Common myeloid progenitor, CD34-positive (primary cell): Measurements from ENCODE around the gene CDC42SE2.
"Not testable (repeated sequence)": the region's sequence is repeated elsewhere in the genome, so short reads cannot be mapped to it uniquely, and the experiment has no call there.

Experiments used
- CTCF ChIA-PET: fragments of 350-600 bp; sonication (Branson Sonifier 250); formaldehyde crosslinking; loops from one replicate; lab custom pipeline; 2021; ENCODE audit warnings: antibody characterized with exemption; lab: Charles Lee
- POLR2A ChIA-PET: fragments of 350-600 bp; sonication (Branson Sonifier 250); formaldehyde crosslinking; loops from one replicate; lab custom pipeline; 2021; ENCODE audit warnings: antibody characterized with exemption; lab: Charles Lee
- DNase-seq, 3 donors: peaks; one replicate each; pipeline versions ENCODE4 v3.0.0 to v3.0.0-alpha.2; 2013
- H3K27ac ChIP-seq, 2 experiments: 1 replicate in 1 of 2; 2 replicates in 1 of 2; pipeline ENCODE4 v1.7.0; 2013; ENCODE audit warnings: inconsistent platforms in 2 of 2, low read length in 2 of 2, mild to moderate bottlenecking in 2 of 2, low read depth in 1 of 2, moderate library complexity in 1 of 2; ENCODE audit not compliant: severe bottlenecking in 2 of 2, insufficient read depth in 1 of 2, poor library complexity in 1 of 2
- H3K27me3 ChIP-seq, 5 experiments: replicated peaks in 2 of 5; 1 replicate in 3 of 5; 2 replicates in 2 of 5; pipeline versions ENCODE4 v1.6.1 to v1.7.0; 2013; ENCODE audit warnings: low read length in 4 of 5, mild to moderate bottlenecking in 2 of 5, moderate library complexity in 2 of 5, inconsistent platforms in 1 of 5; ENCODE audit not compliant: insufficient read depth in 5 of 5, control insufficient read depth in 4 of 5
- H3K36me3 ChIP-seq, 4 experiments: 1 replicate in 2 of 4; 2 replicates in 2 of 4; pipeline versions ENCODE4 v1.6.1 to v1.7.0; 2013; ENCODE audit warnings: low read length in 3 of 4, control low read depth in 1 of 4, mild to moderate bottlenecking in 1 of 4; ENCODE audit not compliant: control insufficient read depth in 4 of 4, insufficient read depth in 4 of 4
- H3K4me1 ChIP-seq, 4 experiments: 1 replicate in 3 of 4; 2 replicates in 1 of 4; pipeline versions ENCODE4 v1.6.1 to v1.7.1; 2013; ENCODE audit warnings: low read length in 3 of 4, mild to moderate bottlenecking in 3 of 4, control low read depth in 1 of 4, inconsistent platforms in 1 of 4, moderate library complexity in 1 of 4; ENCODE audit not compliant: control insufficient read depth in 4 of 4, insufficient read depth in 4 of 4; ENCODE audit errors: control extremely low read depth in 1 of 4
- H3K4me3 ChIP-seq, 7 experiments: 1 replicate in 4 of 7; 2 replicates in 3 of 7; pipeline versions ENCODE4 v1.5.1 to v1.7.0; 2013; ENCODE audit warnings: mild to moderate bottlenecking in 7 of 7, low read length in 6 of 7, moderate library complexity in 6 of 7, inconsistent platforms in 2 of 7, low read depth in 2 of 7, control low read depth in 1 of 7; ENCODE audit not compliant: insufficient read depth in 4 of 7, control insufficient read depth in 1 of 7; ENCODE audit errors: extremely low read depth in 1 of 7
- H3K9me3 ChIP-seq, 5 experiments: 1 replicate in 4 of 5; 2 replicates in 1 of 5; pipeline versions ENCODE4 v1.6.1 to v1.7.1; 2013; ENCODE audit warnings: low read length in 4 of 5, mild to moderate bottlenecking in 2 of 5, inconsistent platforms in 1 of 5, low read depth in 1 of 5, moderate library complexity in 1 of 5; ENCODE audit not compliant: control insufficient read depth in 4 of 5, insufficient read depth in 2 of 5; ENCODE audit errors: control extremely low read depth in 1 of 5
- WGBS: methylation state at CpG from one replicate; pipeline ENCODE4 v1.1.5; 2013; ENCODE audit not compliant: insufficient coverage; 5-methylcytosine and 5-hydroxymethylcytosine counted together

Gene CDC42SE2

GRCh38 chr5:131246504-131246903 lies 17.3 kb upstream of the CDC42SE2 start:
- peaks cover 0 to 5% (median 3%) of the 10 kb centered on the region in 5 experiments for H3K9me3 ChIP-seq
- peaks cover 2 to 19% (median 7%) of the 10 kb centered on the region in 4 experiments for H3K4me1 ChIP-seq
- no peak overlapping the region for H3K4me3 ChIP-seq
- WGBS, result 100% methylated on average over 2 of the region's 4 CpGs
- H3K27ac ChIP-seq, result no peak overlapping the region
- ChIA-PET POLR2A (no interaction called here), CTCF (no interaction called here)
- no peaks in the 10 kb centered on the region for H3K27me3 ChIP-seq
- peak in 1 of 3 donors; percentile 52 for DNase-seq
- no peaks in the 10 kb centered on the region for H3K36me3 ChIP-seq

- POLR2A ChIA-PET, result no interaction called here
Measured at GRCh38 chr5:131250751-131251475, 12.9 kb upstream of the CDC42SE2 start.

GRCh38 chr5:131252824-131253171 lies 11.1 kb upstream of the CDC42SE2 start:
- peak overlapping the region in 5 of 7 experiments; percentile 12 to 48 (median 23) for H3K4me3 ChIP-seq
- DNase-seq, result peak; percentile 92 to 97 (median 96)
- H3K27ac ChIP-seq, result peak overlapping the region; percentile 40 to 64
- H3K27me3 ChIP-seq, result no peaks in the 10 kb centered on the region
- H3K4me1 ChIP-seq, result peaks cover 30 to 63% (median 47%) of the 10 kb centered on the region in 4 experiments
- POLR2A ChIA-PET, result interaction anchor here (0.6 to 1.6 kb wide), 3 partner anchors 10 to 544 kb away, joined by 3 to 10 read pairs (median 6); partner anchors contain the start of gene CDC42SE2
- 0% methylated on average over 4 of the region's 6 CpGs for WGBS
- no peaks in the 10 kb centered on the region for H3K36me3 ChIP-seq
- H3K9me3 ChIP-seq, result no peaks in the 10 kb centered on the region
- CTCF ChIA-PET, result interaction anchor here (0.9 to 8.0 kb wide), 7 partner anchors 11 to 133 kb away, joined by 3 to 56 read pairs (median 3); partner anchors contain the start of gene CDC42SE2

More at GRCh38 chr5:131250751-131251475, 12.9 kb upstream of the CDC42SE2 start:
- CTCF ChIA-PET, result interaction anchor here (0.9 to 8.0 kb wide), 8 partner anchors 9 to 132 kb away, joined by 3 to 56 read pairs (median 4); partner anchors contain the start of gene CDC42SE2
- peak overlapping the region in 1 of 2 experiments; percentile 54 for H3K27ac ChIP-seq
- WGBS, result no CpG with 5 or more reads among the region's 3 CpGs
- H3K4me3 ChIP-seq, result no peak overlapping the region
- no peaks in the 10 kb centered on the region for H3K36me3 ChIP-seq
- H3K4me1 ChIP-seq, result peaks cover 20 to 48% (median 35%) of the 10 kb centered on the region in 4 experiments
- H3K27me3 ChIP-seq, result no peaks in the 10 kb centered on the region
- peak in 1 of 3 donors; percentile 32 for DNase-seq
- peaks cover 0 to 4% (median 0%) of the 10 kb centered on the region in 5 experiments for H3K9me3 ChIP-seq

GRCh38 chr5:131254025-131254424 lies 9.8 kb upstream of the CDC42SE2 start:
- 100% methylated on average over 4 of the region's 10 CpGs for WGBS
- CTCF ChIA-PET, result interaction anchor here (1.1 to 8.0 kb wide), 4 partner anchors 10 to 128 kb away, joined by 3 to 56 read pairs (median 3); partner anchors contain the start of gene CDC42SE2

DNA sequence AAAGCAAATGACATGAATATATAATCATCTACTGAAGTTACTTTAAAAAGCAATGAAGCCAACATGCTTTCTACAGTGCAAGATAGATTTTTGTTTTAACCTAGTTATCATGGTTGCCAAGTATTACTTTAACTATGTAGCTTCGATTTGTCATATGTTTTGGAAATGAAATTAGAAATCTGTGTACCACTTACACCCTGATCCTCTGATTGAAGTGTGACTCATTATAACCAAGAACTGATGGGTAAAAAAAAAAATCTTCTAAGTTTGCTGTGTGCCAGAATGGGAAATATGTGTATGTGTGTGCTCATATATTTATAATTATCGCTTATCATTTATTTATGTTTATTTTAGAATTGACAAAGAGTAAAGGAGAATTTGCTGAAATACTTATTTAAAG lies 9.1 kb upstream of the CDC42SE2 start:
- DNase-seq, result no peak
- ChIA-PET CTCF (interaction anchor here (1.1 to 8.0 kb wide), 4 partner anchors 9 to 91 kb away, joined by 3 to 56 read pairs (median 3); partner anchors contain the start of gene CDC42SE2), POLR2A (no interaction called here)
- Histone ChIP-seq H3K4me3 (no peak overlapping the region), H3K9me3 (no peaks in the 10 kb centered on the region), H3K27me3 (no peaks in the 10 kb centered on the region), H3K27ac (no peak overlapping the region), H3K4me1 (peaks cover 36 to 75% (median 56%) of the 10 kb centered on the region in 4 experiments), H3K36me3 (no peaks in the 10 kb centered on the region)
- WGBS, result 100% methylated on average over 1 of the region's 2 CpGs

More at GRCh38 chr5:131254025-131254424, 9.8 kb upstream of the CDC42SE2 start:
- not testable (repeated sequence) for H3K9me3 ChIP-seq, H3K27me3 ChIP-seq, H3K27ac ChIP-seq, DNase-seq, H3K4me3 ChIP-seq, H3K36me3 ChIP-seq
- H3K4me1 ChIP-seq, result peaks cover 36 to 75% (median 57%) of the 10 kb centered on the region in 4 experiments
- POLR2A ChIA-PET, result interaction anchor here (1.6 kb wide), 1 partner anchor 11 kb away, joined by 6 read pairs; no protein-coding TSS in a partner anchor

DNA sequence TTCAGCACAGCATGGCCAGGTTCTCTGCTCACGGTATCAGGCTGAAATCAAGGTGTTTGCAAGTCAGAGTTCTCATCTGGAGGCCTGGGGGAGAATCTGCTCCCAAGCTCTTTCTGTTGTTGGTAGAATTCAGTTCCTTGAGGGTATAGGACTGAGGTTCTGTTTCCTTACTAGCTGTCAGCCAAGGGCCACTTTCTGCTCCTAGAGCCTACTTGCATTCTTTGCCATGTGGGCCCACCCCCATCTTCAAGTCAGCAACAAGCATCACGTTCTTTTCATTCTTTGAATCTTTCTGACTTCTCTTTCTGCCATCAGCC lies 7.4 kb upstream of the CDC42SE2 start:
- Histone ChIP-seq H3K9me3 (no peaks in the 10 kb centered on the region), H3K4me3 (no peak overlapping the region), H3K27me3 (no peaks in the 10 kb centered on the region), H3K27ac (no peak overlapping the region), H3K4me1 (peaks cover 36 to 66% (median 50%) of the 10 kb centered on the region in 4 experiments), H3K36me3 (no peaks in the 10 kb centered on the region)
- 100% methylated on average over 2 of the region's 2 CpGs for WGBS
- ChIA-PET POLR2A (interaction anchor here (0.6 to 0.7 kb wide), 2 partner anchors 38 to 47 kb away, joined by 3 read pairs; no protein-coding TSS in a partner anchor), CTCF (interaction anchor here (1.1 to 1.9 kb wide), 3 partner anchors 9 to 46 kb away, joined by 3 to 8 read pairs (median 3); no protein-coding TSS in a partner anchor)
- no peak for DNase-seq
